SK-N-MC (cell line): ENCODE results near the gene ITSN2.

Source experiments
- EZH2 ChIP-seq: fragments of 200-600 bp; sonication (generic); IDR thresholded peaks from one replicate; pipeline ENCODE4 v1.6.1; 2017; ENCODE audit warnings: antibody characterized with exemption
- FOXP2 ChIP-seq: optimal IDR thresholded peaks from 2 replicates; pipeline ENCODE3; 2011; ENCODE audit warnings: mild to moderate bottlenecking, moderate library complexity; ENCODE audit not compliant: insufficient read depth; ENCODE audit errors: extremely low read length, control extremely low read depth
- POLR2AphosphoS5 ChIP-seq: IDR thresholded peaks from 2 replicates; pipeline ENCODE4 v1.6.1; 2012; ENCODE audit warnings: mild to moderate bottlenecking, low read depth, low read length, borderline replicate concordance

DNA sequence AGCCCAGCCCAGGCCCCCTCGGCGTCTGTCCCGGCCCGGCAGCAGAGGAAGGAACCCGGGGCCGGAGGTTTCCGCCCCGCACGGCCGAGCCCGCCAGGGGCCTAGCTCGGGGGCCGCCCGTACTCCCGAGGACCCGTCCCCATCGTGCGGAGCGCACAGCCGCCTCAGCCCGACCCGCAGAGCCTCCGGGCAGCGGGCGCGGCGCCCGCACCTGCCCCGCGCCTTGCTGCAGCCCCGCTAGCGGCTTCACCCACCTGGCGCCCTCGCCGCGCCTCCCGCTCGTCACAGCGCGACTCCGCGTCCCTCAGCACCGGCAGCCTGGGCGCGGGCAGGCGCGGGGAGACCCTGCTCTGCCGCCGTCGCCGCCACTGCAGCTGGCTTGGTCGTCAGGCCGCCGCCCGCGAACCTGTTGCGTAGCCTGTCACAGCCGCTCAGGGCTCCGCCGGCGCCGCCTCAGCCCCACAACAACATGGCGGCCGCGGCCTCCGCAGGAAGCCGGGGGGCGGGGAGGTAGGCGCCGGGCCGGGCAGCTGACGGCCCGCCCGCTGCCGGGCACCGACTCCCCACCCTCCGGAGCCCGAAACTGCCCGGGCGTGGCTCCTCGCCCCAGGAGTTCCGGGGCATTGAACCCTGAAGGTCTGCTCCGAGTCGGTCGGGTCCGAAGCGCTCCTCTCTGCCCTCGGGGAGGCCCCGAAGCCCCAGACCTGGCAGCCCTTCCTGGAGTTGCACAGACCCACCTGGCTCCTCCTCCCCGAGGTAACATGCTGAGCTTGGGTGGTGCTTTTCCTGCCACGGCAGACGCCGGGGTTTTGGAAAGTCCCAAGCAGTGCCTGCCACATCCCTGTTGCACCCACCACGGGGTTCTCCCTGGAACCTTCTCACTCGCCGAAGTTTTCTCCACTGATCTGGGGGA, at the start of gene ITSN2:
- no peak for TF ChIP-seq EZH2
- peak; percentile 53; the same call in 1 of the 2 replicates for TF ChIP-seq POLR2AphosphoS5
- no peak for TF ChIP-seq FOXP2
